Measurements from ENCODE around the gene LAMA3.

Gene LAMA3

GRCh38 chr18:23746851-23747250 is 57.6 kb downstream of the LAMA3 start:
- Histone ChIP-seq H3K9ac (ENCODE audit: low read depth, low read length, poor library complexity) (no peak overlapping the region), H2AFZ (ENCODE audit: low read length) (no peak overlapping the region), H3K79me1 (ENCODE audit: low read depth, low read length) (no peaks in the 10 kb centered on the region), H2BK15ac (ENCODE audit: low read length) (no peak overlapping the region), H2BK5ac (ENCODE audit: low read length) (no peak overlapping the region), H3K4me1 (ENCODE audit: control insufficient read depth in 2 of 2, insufficient read depth in 1 of 2, low read depth in 1 of 2, low read length in 2 of 2) (no peaks in the 10 kb centered on the region), H3K4ac (ENCODE audit: low read length) (no peak overlapping the region), H3K27ac (replicated peaks; ENCODE audit: low read length) (no peak overlapping the region), H3K23ac (ENCODE audit: low read depth, low read length, poor library complexity) (no peak overlapping the region), H2BK120ac (ENCODE audit: low read depth, low read length) (no peak overlapping the region), H2AK5ac (ENCODE audit: low read depth, low read length) (no peak overlapping the region), H3K14ac (ENCODE audit: low read length) (no peak overlapping the region), H4K8ac (ENCODE audit: low read depth, low read length) (no peak overlapping the region), H3K18ac (ENCODE audit: low read length) (no peak overlapping the region), H2BK12ac (ENCODE audit: low read length) (no peak overlapping the region), H3K9me3 (replicated peaks in 1 of 2; ENCODE audit: control insufficient read depth in 2 of 2, insufficient read depth in 1 of 2, low read depth in 1 of 2, low read length in 2 of 2) (peaks cover 0 to 2% of the 10 kb centered on the region in 2 donors), H3K4me2 (ENCODE audit: insufficient read depth, low read length, poor library complexity, severe bottlenecking) (no peak overlapping the region), H4K91ac (ENCODE audit: low read depth, low read length, poor library complexity) (no peak overlapping the region), H3K27me3 (ENCODE audit: control insufficient read depth in 3 of 3, insufficient read depth in 3 of 3, low read depth in 1 of 3, low read length in 3 of 3) (peaks cover 0 to 3% (median 0%) of the 10 kb centered on the region in 3 experiments), H3K36me3 (replicated peaks in 1 of 2; ENCODE audit: control insufficient read depth in 2 of 2, insufficient read depth in 2 of 2, low read length in 2 of 2) (no peaks in the 10 kb centered on the region), H3K4me3 (ENCODE audit: low read length in 2 of 2) (no peak overlapping the region)
- WGBS, 2 donors (ENCODE audit: extremely low coverage in 2 of 2, insufficient read length in 2 of 2, insufficient replicate concordance in 1 of 2): no CpG with 5 or more reads among the region's 4 CpGs
- no peak for DNase-seq (ENCODE audit: low spot score)

GRCh38 chr18:23752363-23752762 is 63.1 kb downstream of the LAMA3 start:
- Histone ChIP-seq H3K4ac (ENCODE audit: low read length) (no peak overlapping the region), H3K27me3 (ENCODE audit: control insufficient read depth in 3 of 3, insufficient read depth in 3 of 3, low read depth in 1 of 3, low read length in 3 of 3) (peaks cover 0 to 8% (median 0%) of the 10 kb centered on the region in 3 experiments), H3K36me3 (replicated peaks in 1 of 2; ENCODE audit: control insufficient read depth in 2 of 2, insufficient read depth in 2 of 2, low read length in 2 of 2) (no peaks in the 10 kb centered on the region), H3K4me1 (ENCODE audit: control insufficient read depth in 2 of 2, insufficient read depth in 1 of 2, low read depth in 1 of 2, low read length in 2 of 2) (peaks cover 0 to 5% of the 10 kb centered on the region in 2 donors), H3K4me3 (ENCODE audit: low read length in 2 of 2) (no peak overlapping the region), H2AFZ (ENCODE audit: low read length) (no peak overlapping the region), H3K18ac (ENCODE audit: low read length) (no peak overlapping the region), H2BK5ac (ENCODE audit: low read length) (no peak overlapping the region), H2BK12ac (ENCODE audit: low read length) (no peak overlapping the region), H4K91ac (ENCODE audit: low read depth, low read length, poor library complexity) (no peak overlapping the region), H2AK5ac (ENCODE audit: low read depth, low read length) (no peak overlapping the region), H3K9ac (ENCODE audit: low read depth, low read length, poor library complexity) (no peak overlapping the region), H3K4me2 (ENCODE audit: insufficient read depth, low read length, poor library complexity, severe bottlenecking) (no peak overlapping the region), H4K8ac (ENCODE audit: low read depth, low read length) (no peak overlapping the region), H3K14ac (ENCODE audit: low read length) (no peak overlapping the region), H3K79me1 (ENCODE audit: low read depth, low read length) (no peaks in the 10 kb centered on the region), H3K23ac (ENCODE audit: low read depth, low read length, poor library complexity) (no peak overlapping the region), H2BK120ac (ENCODE audit: low read depth, low read length) (no peak overlapping the region), H2BK15ac (ENCODE audit: low read length) (no peak overlapping the region), H3K9me3 (replicated peaks in 1 of 2; ENCODE audit: control insufficient read depth in 2 of 2, insufficient read depth in 1 of 2, low read depth in 1 of 2, low read length in 2 of 2) (peaks cover 0 to 2% of the 10 kb centered on the region in 2 donors), H3K27ac (replicated peaks; ENCODE audit: low read length) (peak overlapping the region; percentile 3)
- no CpG with 5 or more reads among the region's 2 CpGs for WGBS, 2 donors (ENCODE audit: extremely low coverage in 2 of 2, insufficient read length in 2 of 2, insufficient replicate concordance in 1 of 2)
- no peak for DNase-seq (ENCODE audit: low spot score)

- H3K4me1 ChIP-seq (ENCODE audit: control insufficient read depth in 2 of 2, insufficient read depth in 1 of 2, low read depth in 1 of 2, low read length in 2 of 2): peaks cover 0 to 5% of the 10 kb centered on the region in 2 donors
- no peak overlapping the region for H3K18ac ChIP-seq (ENCODE audit: low read length)
- DNase-seq (ENCODE audit: low spot score): no peak
- no CpG with 5 or more reads among the region's 1 CpG for WGBS, 2 donors (ENCODE audit: extremely low coverage in 2 of 2, insufficient read length in 2 of 2, insufficient replicate concordance in 1 of 2)
- no peak overlapping the region for H4K91ac ChIP-seq (ENCODE audit: low read depth, low read length, poor library complexity)
- no peak overlapping the region for H2AFZ ChIP-seq (ENCODE audit: low read length)
- no peak overlapping the region for H3K4ac ChIP-seq (ENCODE audit: low read length)
- no peak overlapping the region for H3K9ac ChIP-seq (ENCODE audit: low read depth, low read length, poor library complexity)
- H3K36me3 ChIP-seq (replicated peaks in 1 of 2; ENCODE audit: control insufficient read depth in 2 of 2, insufficient read depth in 2 of 2, low read length in 2 of 2): no peaks in the 10 kb centered on the region
- H3K23ac ChIP-seq (ENCODE audit: low read depth, low read length, poor library complexity): no peak overlapping the region
- H2BK12ac ChIP-seq (ENCODE audit: low read length): no peak overlapping the region
- H2AK5ac ChIP-seq (ENCODE audit: low read depth, low read length): no peak overlapping the region
- peaks cover 0 to 2% of the 10 kb centered on the region in 2 donors for H3K9me3 ChIP-seq (replicated peaks in 1 of 2; ENCODE audit: control insufficient read depth in 2 of 2, insufficient read depth in 1 of 2, low read depth in 1 of 2, low read length in 2 of 2)
- H3K27me3 ChIP-seq (ENCODE audit: control insufficient read depth in 3 of 3, insufficient read depth in 3 of 3, low read depth in 1 of 3, low read length in 3 of 3): peaks cover 0 to 8% (median 0%) of the 10 kb centered on the region in 3 experiments
- H3K4me2 ChIP-seq (ENCODE audit: insufficient read depth, low read length, poor library complexity, severe bottlenecking): no peak overlapping the region
- H4K8ac ChIP-seq (ENCODE audit: low read depth, low read length): no peak overlapping the region
- no peak overlapping the region for H2BK5ac ChIP-seq (ENCODE audit: low read length)
- no peak overlapping the region for H3K14ac ChIP-seq (ENCODE audit: low read length)
- no peak overlapping the region for H3K4me3 ChIP-seq (ENCODE audit: low read length in 2 of 2)
- no peaks in the 10 kb centered on the region for H3K79me1 ChIP-seq (ENCODE audit: low read depth, low read length)
- H3K27ac ChIP-seq (replicated peaks; ENCODE audit: low read length): peak overlapping the region; percentile 3
- no peak overlapping the region for H2BK120ac ChIP-seq (ENCODE audit: low read depth, low read length)
- no peak overlapping the region for H2BK15ac ChIP-seq (ENCODE audit: low read length)
Measured at GRCh38 chr18:23752796-23753195, 63.5 kb downstream of the LAMA3 start.

GRCh38 chr18:23756590-23757436 is 67.6 kb downstream of the LAMA3 start:
- H2AK5ac ChIP-seq (ENCODE audit: low read depth, low read length): no peak overlapping the region
- H2BK5ac ChIP-seq (ENCODE audit: low read length): no peak overlapping the region
- peaks cover 0 to 2% of the 10 kb centered on the region in 2 donors for H3K9me3 ChIP-seq (replicated peaks in 1 of 2; ENCODE audit: control insufficient read depth in 2 of 2, insufficient read depth in 1 of 2, low read depth in 1 of 2, low read length in 2 of 2)
- no CpG with 5 or more reads among the region's 34 CpGs for WGBS, 2 donors (ENCODE audit: extremely low coverage in 2 of 2, insufficient read length in 2 of 2, insufficient replicate concordance in 1 of 2)
- no peak overlapping the region for H3K4ac ChIP-seq (ENCODE audit: low read length)
- H3K27me3 ChIP-seq (ENCODE audit: control insufficient read depth in 3 of 3, insufficient read depth in 3 of 3, low read depth in 1 of 3, low read length in 3 of 3): peaks cover 0 to 5% (median 0%) of the 10 kb centered on the region in 3 experiments
- H3K23ac ChIP-seq (ENCODE audit: low read depth, low read length, poor library complexity): no peak overlapping the region
- H3K18ac ChIP-seq (ENCODE audit: low read length): peak overlapping the region; percentile 56
- no peak overlapping the region for H3K27ac ChIP-seq (replicated peaks; ENCODE audit: low read length)
- no peak overlapping the region for H2BK120ac ChIP-seq (ENCODE audit: low read depth, low read length)
- H3K79me1 ChIP-seq (ENCODE audit: low read depth, low read length): no peaks in the 10 kb centered on the region
- no peak overlapping the region for H3K14ac ChIP-seq (ENCODE audit: low read length)
- H3K9ac ChIP-seq (ENCODE audit: low read depth, low read length, poor library complexity): peak overlapping the region; percentile 24
- DNase-seq (ENCODE audit: low spot score): no peak
- H3K4me1 ChIP-seq (ENCODE audit: control insufficient read depth in 2 of 2, insufficient read depth in 1 of 2, low read depth in 1 of 2, low read length in 2 of 2): peaks cover 0 to 5% of the 10 kb centered on the region in 2 donors
- H3K4me3 ChIP-seq (ENCODE audit: low read length in 2 of 2): no peak overlapping the region
- H2BK12ac ChIP-seq (ENCODE audit: low read length): no peak overlapping the region
- H3K4me2 ChIP-seq (ENCODE audit: insufficient read depth, low read length, poor library complexity, severe bottlenecking): no peak overlapping the region
- H4K8ac ChIP-seq (ENCODE audit: low read depth, low read length): no peak overlapping the region
- no peak overlapping the region for H4K91ac ChIP-seq (ENCODE audit: low read depth, low read length, poor library complexity)
- H3K36me3 ChIP-seq (replicated peaks in 1 of 2; ENCODE audit: control insufficient read depth in 2 of 2, insufficient read depth in 2 of 2, low read length in 2 of 2): no peaks in the 10 kb centered on the region
- peak overlapping the region; percentile 42 for H2BK15ac ChIP-seq (ENCODE audit: low read length)
- H2AFZ ChIP-seq (ENCODE audit: low read length): peak overlapping the region; percentile 11

Measured in neuronal stem cell (in vitro differentiated cells).